DLD1 (cell line): Measurements from ENCODE around the gene IL1RAPL1.

Source experiments
- in situ Hi-C: cut with HindIII; loops from 2 replicates; pipeline ENCODE4 v1.10.0; 2017; ENCODE audit warnings: low sequenced_read_pairs

Gene IL1RAPL1

GRCh38 chrX:29617725-29618124 is 1030.5 kb downstream of the IL1RAPL1 start:
- in situ Hi-C loops, result no loop called here

- in situ Hi-C loops, result no loop called here
These were observed 1040.6 kb downstream of the IL1RAPL1 start for GRCh38 chrX:29627833-29628232.

- in situ Hi-C loops, result no loop called here
These were observed 1047.3 kb downstream of the IL1RAPL1 start for GRCh38 chrX:29634516-29634915.

- in situ Hi-C loops, result no loop called here
These were observed 1049.1 kb downstream of the IL1RAPL1 start for GRCh38 chrX:29636331-29636730.

- in situ Hi-C loops, result no loop called here
These were observed 1052.9 kb downstream of the IL1RAPL1 start for GRCh38 chrX:29640106-29640505.

- in situ Hi-C loops, result no loop called here
These were observed 1054.2 kb downstream of the IL1RAPL1 start for GRCh38 chrX:29641461-29641860.

- in situ Hi-C loops, result no loop called here
These were observed 1055.9 kb downstream of the IL1RAPL1 start for GRCh38 chrX:29643181-29643580.

GRCh38 chrX:29648161-29648560 is 1060.9 kb downstream of the IL1RAPL1 start:
- in situ Hi-C loops, result no loop called here

- in situ Hi-C loops, result no loop called here
These were observed 1065.2 kb downstream of the IL1RAPL1 start for GRCh38 chrX:29652484-29652883.

- in situ Hi-C loops, result no loop called here
These were observed 1066.5 kb downstream of the IL1RAPL1 start for GRCh38 chrX:29653721-29654120.

GRCh38 chrX:29659911-29660310 is 1072.7 kb downstream of the IL1RAPL1 start:
- in situ Hi-C loops, result no loop called here

- in situ Hi-C loops, result no loop called here
These were observed 1074.0 kb downstream of the IL1RAPL1 start for GRCh38 chrX:29661290-29661689.

- in situ Hi-C loops, result no loop called here
These were observed 1074.9 kb downstream of the IL1RAPL1 start for GRCh38 chrX:29662101-29662500.

GRCh38 chrX:29662759-29663503 is 1075.7 kb downstream of the IL1RAPL1 start:
- in situ Hi-C loops, result no loop called here

GRCh38 chrX:29665532-29665931 is 1078.3 kb downstream of the IL1RAPL1 start:
- in situ Hi-C loops, result no loop called here

- in situ Hi-C loops, result no loop called here
These were observed 1079.1 kb downstream of the IL1RAPL1 start for GRCh38 chrX:29666366-29666765.

GRCh38 chrX:29671421-29671820 is 1084.2 kb downstream of the IL1RAPL1 start:
- in situ Hi-C loops, result no loop called here

- in situ Hi-C loops, result no loop called here
These were observed 1100.4 kb downstream of the IL1RAPL1 start for GRCh38 chrX:29687687-29688086.

GRCh38 chrX:29690061-29690460 is 1102.8 kb downstream of the IL1RAPL1 start:
- in situ Hi-C loops, result no loop called here

- in situ Hi-C loops, result no loop called here
These were observed 1103.8 kb downstream of the IL1RAPL1 start for GRCh38 chrX:29691044-29691443.

- in situ Hi-C loops, result no loop called here
These were observed 1106.7 kb downstream of the IL1RAPL1 start for GRCh38 chrX:29693912-29694311.

GRCh38 chrX:29699239-29699638 is 1112.0 kb downstream of the IL1RAPL1 start:
- in situ Hi-C loops, result no loop called here

- in situ Hi-C loops, result no loop called here
These were observed 1119.8 kb downstream of the IL1RAPL1 start for GRCh38 chrX:29707088-29707487.
